GM21529 (cell line): Measurements from ENCODE around the gene SPRED3.
"Not testable (repeated sequence)": the region's sequence is repeated elsewhere in the genome, so short reads cannot be mapped to it uniquely, and the experiment has no call there.

Experiments
- ATAC-seq: cut with Tn5 transposase; IDR thresholded peaks from one replicate; pipeline ENCODE4 v1.9.1; 2021; ENCODE audit not compliant: unreplicated experiment

The SPRED3 gene

GRCh38 chr19:38388349-38389100 is at the start of gene SPRED3:
TSS of gene SPRED3 (plus strand) at chr19:38388697. CDS start at chr19:38390303, 1,606 bp downstream.
- ATAC-seq: no peak

- not testable (repeated sequence) for ATAC-seq
These were observed 49.5 kb upstream of the SPRED3 start for GRCh38 chr19:38339011-38339410.

GRCh38 chr19:38340927-38341326 is 47.6 kb upstream of the SPRED3 start:
- ATAC-seq: no peak

GRCh38 chr19:38346837-38347236 is 41.7 kb upstream of the SPRED3 start:
- ATAC-seq: no peak

GRCh38 chr19:38350883-38351282 is 37.6 kb upstream of the SPRED3 start:
- ATAC-seq: no peak

GRCh38 chr19:38351865-38352395 is 36.6 kb upstream of the SPRED3 start:
- ATAC-seq: no peak

GRCh38 chr19:38352611-38353010 is 35.9 kb upstream of the SPRED3 start:
- no peak for ATAC-seq

- ATAC-seq: no peak
These were observed 32.5 kb upstream of the SPRED3 start for GRCh38 chr19:38355728-38356725.

GRCh38 chr19:38358071-38358470 is 30.4 kb upstream of the SPRED3 start:
- no peak for ATAC-seq

GRCh38 chr19:38359242-38360021 is 29.1 kb upstream of the SPRED3 start:
- ATAC-seq: no peak

- ATAC-seq: no peak
These were observed 28.1 kb upstream of the SPRED3 start for GRCh38 chr19:38360351-38360750.

GRCh38 chr19:38360839-38361631 is 27.5 kb upstream of the SPRED3 start:
- no peak for ATAC-seq

- ATAC-seq: peak; percentile 53
These were observed 26.8 kb upstream of the SPRED3 start for GRCh38 chr19:38361633-38362075.

GRCh38 chr19:38362076-38362945 is 26.2 kb upstream of the SPRED3 start:
- peak; percentile 57 for ATAC-seq

GRCh38 chr19:38362946-38363688 is 25.4 kb upstream of the SPRED3 start:
- ATAC-seq: not testable (repeated sequence)

- ATAC-seq: no peak
These were observed 21.5 kb upstream of the SPRED3 start for GRCh38 chr19:38367041-38367440.

- no peak for ATAC-seq
These were observed 18.9 kb upstream of the SPRED3 start for GRCh38 chr19:38369584-38369983.

- no peak for ATAC-seq
These were observed 18.2 kb upstream of the SPRED3 start for GRCh38 chr19:38370299-38370698.
